Measurements from ENCODE around the gene KIAA0232. TPM values are rescaled to one million over a fixed set of nuclear protein-coding genes. Genes with fewer than 3 reads are reported as not detected.
"Not testable (repeated sequence)": the region's sequence is repeated elsewhere in the genome, so short reads cannot be mapped to it uniquely, and the experiment has no call there.

The KIAA0232 gene
- total and polyA plus RNA-seq, 2 donors: 10.5 to 12.8 TPM

- DNase-seq (ENCODE audit: low read depth in 6 of 9, low spot score in 9 of 9): no peak
- Histone ChIP-seq H3K36me3 (ENCODE audit: control insufficient read depth in 2 of 2, insufficient read depth in 2 of 2, low read length in 1 of 2) (peaks cover 10 to 11% of the 10 kb centered on the region in 2 donors), H3K4me3 (ENCODE audit: low read length in 2 of 2) (no peak overlapping the region), H3K27ac (ENCODE audit: low read depth in 1 of 2, low read length in 1 of 2) (no peak overlapping the region), H3K4me1 (ENCODE audit: control insufficient read depth in 2 of 2, insufficient read depth in 2 of 2, low read length in 2 of 2) (peaks cover 6 to 19% of the 10 kb centered on the region in 2 donors), H3K9me3 (ENCODE audit: control insufficient read depth in 2 of 2, insufficient read depth in 1 of 2, low read length in 1 of 2) (peaks cover 4 to 33% of the 10 kb centered on the region in 2 donors), H3K27me3 (ENCODE audit: control insufficient read depth in 2 of 2, insufficient read depth in 1 of 2, low read length in 1 of 2) (no peaks in the 10 kb centered on the region)
- 59% methylated on average over 21 of the region's 21 CpGs for WGBS
These were observed 105.3 kb downstream of the KIAA0232 start for GRCh38 chr4:6887591-6888371.

DNA sequence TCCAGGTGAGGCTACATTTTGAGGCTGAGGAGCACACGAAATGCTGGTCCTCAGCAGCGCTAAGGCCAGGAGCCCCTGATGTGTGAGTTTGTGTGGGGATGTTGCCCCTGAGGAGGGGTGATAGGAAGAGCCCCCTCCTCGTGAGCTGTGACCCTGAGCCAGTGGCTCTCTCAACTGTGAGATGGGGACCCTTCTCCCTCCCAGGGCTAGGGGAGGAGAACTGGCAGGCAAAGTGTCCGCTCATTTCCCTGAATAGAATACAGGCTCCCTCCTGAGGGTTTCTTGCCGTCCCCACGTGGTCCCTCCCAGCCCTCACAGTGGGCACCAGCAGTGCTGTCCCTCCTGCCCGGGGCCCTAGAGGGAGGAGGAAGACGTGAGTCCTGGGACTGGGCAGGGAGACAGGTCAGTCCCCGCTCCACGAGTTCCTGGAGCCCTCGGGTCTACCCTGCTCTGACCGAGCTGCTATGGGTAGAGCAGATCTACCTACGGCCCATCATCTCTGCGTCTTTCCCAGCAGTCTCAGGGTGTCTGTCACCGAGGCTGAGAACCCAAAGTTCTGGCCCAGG is 106.1 kb downstream of the KIAA0232 start:
- H3K36me3 ChIP-seq (ENCODE audit: control insufficient read depth in 2 of 2, insufficient read depth in 2 of 2, low read length in 1 of 2): peaks cover 5% of the 10 kb centered on the region in 2 donors
- no peak overlapping the region for H3K4me3 ChIP-seq (ENCODE audit: low read length in 2 of 2)
- 96% methylated on average over 15 of the region's 15 CpGs for whole genome bisulfite sequencing
- H3K27ac ChIP-seq (ENCODE audit: low read depth in 1 of 2, low read length in 1 of 2): no peak overlapping the region
- DNase-seq (ENCODE audit: low read depth in 6 of 9, low spot score in 9 of 9): no peak
- H3K27me3 ChIP-seq (ENCODE audit: control insufficient read depth in 2 of 2, insufficient read depth in 1 of 2, low read length in 1 of 2): no peaks in the 10 kb centered on the region
- peaks cover 6 to 21% of the 10 kb centered on the region in 2 donors for H3K4me1 ChIP-seq (ENCODE audit: control insufficient read depth in 2 of 2, insufficient read depth in 2 of 2, low read length in 2 of 2)
- H3K9me3 ChIP-seq (ENCODE audit: control insufficient read depth in 2 of 2, insufficient read depth in 1 of 2, low read length in 1 of 2): peaks cover 4 to 33% of the 10 kb centered on the region in 2 donors

DNA sequence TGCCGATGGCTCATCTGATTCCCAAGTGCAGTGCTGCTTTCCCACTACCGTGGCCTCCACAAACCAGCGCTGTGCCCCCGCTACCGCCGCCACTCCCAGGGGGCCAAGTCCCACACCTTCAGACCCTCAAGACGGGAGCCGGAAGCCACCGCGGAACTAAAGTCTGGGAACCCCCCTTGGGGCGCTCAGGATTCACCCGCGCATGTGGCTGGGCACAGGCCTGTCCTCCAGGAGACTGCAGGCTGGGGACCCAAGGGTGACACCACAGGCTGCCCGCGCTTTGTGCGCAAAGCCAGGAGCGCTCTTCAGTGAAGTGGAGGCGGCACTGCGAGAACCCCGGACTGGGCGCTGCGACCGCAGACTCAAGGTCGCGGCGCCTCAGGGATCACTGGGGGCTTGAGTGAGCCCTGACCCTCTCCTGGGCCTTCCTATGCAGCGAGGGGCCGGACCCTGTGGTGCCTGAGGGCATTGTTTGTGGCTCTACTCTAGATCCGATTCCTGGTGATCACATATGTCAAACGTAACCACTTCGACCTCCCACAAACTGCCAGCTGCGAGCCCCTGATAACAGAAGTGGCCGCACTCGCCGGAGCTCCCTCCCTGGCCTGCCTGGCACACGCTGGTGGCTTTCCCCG is 106.7 kb downstream of the KIAA0232 start:
- no peak for DNase-seq (ENCODE audit: low read depth in 6 of 9, low spot score in 9 of 9)
- Histone ChIP-seq H3K27me3 (ENCODE audit: control insufficient read depth in 2 of 2, insufficient read depth in 1 of 2, low read length in 1 of 2) (no peaks in the 10 kb centered on the region), H3K4me3 (ENCODE audit: low read length in 2 of 2) (no peak overlapping the region), H3K9me3 (ENCODE audit: control insufficient read depth in 2 of 2, insufficient read depth in 1 of 2, low read length in 1 of 2) (peaks cover 4 to 33% of the 10 kb centered on the region in 2 donors), H3K4me1 (ENCODE audit: control insufficient read depth in 2 of 2, insufficient read depth in 2 of 2, low read length in 2 of 2) (peaks cover 6 to 21% of the 10 kb centered on the region in 2 donors), H3K36me3 (ENCODE audit: control insufficient read depth in 2 of 2, insufficient read depth in 2 of 2, low read length in 1 of 2) (peaks cover 3 to 4% of the 10 kb centered on the region in 2 donors), H3K27ac (ENCODE audit: low read depth in 1 of 2, low read length in 1 of 2) (no peak overlapping the region)
- WGBS: 85% methylated on average over 37 of the region's 37 CpGs

DNA sequence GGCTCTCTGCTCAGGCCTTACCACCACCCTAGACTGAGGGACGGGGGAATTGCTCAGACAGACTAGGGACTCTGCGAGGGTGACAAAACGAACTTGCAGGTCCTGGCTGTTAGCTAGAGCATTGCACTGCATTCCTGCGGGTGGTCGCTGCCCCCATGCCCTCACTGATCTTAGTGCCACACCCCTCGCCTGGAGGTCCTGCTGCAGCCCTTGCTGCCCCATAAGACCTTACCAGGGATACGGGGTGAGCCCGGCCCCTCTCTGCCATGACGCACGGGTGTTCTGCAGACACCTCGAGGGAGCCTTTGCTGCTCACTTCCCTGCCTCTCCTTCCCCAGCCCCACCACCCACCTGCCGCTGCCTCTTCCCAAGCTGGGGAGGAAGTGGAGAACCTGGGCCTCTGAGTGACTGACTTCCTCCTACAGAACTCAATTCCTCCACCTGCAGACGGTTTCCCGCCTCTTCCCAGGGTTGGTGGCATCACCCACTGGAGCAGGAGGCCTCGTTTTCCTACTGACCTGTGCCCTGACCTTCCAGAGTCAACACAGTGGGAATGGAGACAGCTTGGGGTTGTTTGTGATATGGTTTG is 107.3 kb downstream of the KIAA0232 start:
- WGBS: 84% methylated on average over 15 of the region's 15 CpGs
- DNase-seq (ENCODE audit: low read depth in 6 of 9, low spot score in 9 of 9): no peak
- Histone ChIP-seq H3K4me1 (ENCODE audit: control insufficient read depth in 2 of 2, insufficient read depth in 2 of 2, low read length in 2 of 2) (peaks cover 6 to 21% of the 10 kb centered on the region in 2 donors), H3K27ac (ENCODE audit: low read depth in 1 of 2, low read length in 1 of 2) (no peak overlapping the region), H3K27me3 (ENCODE audit: control insufficient read depth in 2 of 2, insufficient read depth in 1 of 2, low read length in 1 of 2) (no peaks in the 10 kb centered on the region), H3K36me3 (ENCODE audit: control insufficient read depth in 2 of 2, insufficient read depth in 2 of 2, low read length in 1 of 2) (no peaks in the 10 kb centered on the region), H3K9me3 (ENCODE audit: control insufficient read depth in 2 of 2, insufficient read depth in 1 of 2, low read length in 1 of 2) (peaks cover 4 to 33% of the 10 kb centered on the region in 2 donors), H3K4me3 (ENCODE audit: low read length in 2 of 2) (no peak overlapping the region)

DNA sequence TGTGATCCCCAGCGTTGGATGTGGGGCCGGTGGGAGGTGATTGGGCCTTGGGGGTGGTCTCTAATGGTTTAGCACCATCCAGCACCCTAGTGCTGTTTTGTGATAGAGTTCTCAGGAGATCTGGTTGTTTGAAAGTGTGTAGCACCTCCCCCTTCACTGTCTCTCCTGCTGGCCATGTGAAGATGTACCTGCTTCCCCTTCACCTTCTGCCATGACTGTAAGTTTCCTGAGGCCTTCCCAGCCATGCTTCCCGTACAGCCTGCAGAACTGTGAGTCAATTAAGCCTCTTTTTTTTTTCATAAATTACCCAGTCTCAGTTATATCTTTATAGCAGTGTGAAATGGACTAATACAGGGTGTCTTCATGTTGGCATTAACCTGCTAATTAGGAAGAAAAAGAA is 107.8 kb downstream of the KIAA0232 start:
- Histone ChIP-seq H3K36me3 (ENCODE audit: control insufficient read depth in 2 of 2, insufficient read depth in 2 of 2, low read length in 1 of 2) (no peaks in the 10 kb centered on the region), H3K9me3 (ENCODE audit: control insufficient read depth in 2 of 2, insufficient read depth in 1 of 2, low read length in 1 of 2) (peaks cover 4 to 33% of the 10 kb centered on the region in 2 donors), H3K27ac (ENCODE audit: low read depth in 1 of 2, low read length in 1 of 2) (no peak overlapping the region), H3K4me1 (ENCODE audit: control insufficient read depth in 2 of 2, insufficient read depth in 2 of 2, low read length in 2 of 2) (peaks cover 6 to 21% of the 10 kb centered on the region in 2 donors), H3K4me3 (ENCODE audit: low read length in 2 of 2) (no peak overlapping the region), H3K27me3 (ENCODE audit: control insufficient read depth in 2 of 2, insufficient read depth in 1 of 2, low read length in 1 of 2) (no peaks in the 10 kb centered on the region)
- no peak for DNase-seq (ENCODE audit: low read depth in 6 of 9, low spot score in 9 of 9)
- 95% methylated on average over 3 of the region's 3 CpGs for WGBS

GRCh38 chr4:6890971-6891370 is 108.4 kb downstream of the KIAA0232 start:
- not testable (repeated sequence) for H3K27ac ChIP-seq (ENCODE audit: low read depth in 1 of 2, low read length in 1 of 2); DNase-seq (ENCODE audit: low read depth in 6 of 9, low spot score in 9 of 9); H3K36me3 ChIP-seq (ENCODE audit: control insufficient read depth in 2 of 2, insufficient read depth in 2 of 2, low read length in 1 of 2); H3K4me3 ChIP-seq (ENCODE audit: low read length in 2 of 2); H3K27me3 ChIP-seq (ENCODE audit: control insufficient read depth in 2 of 2, insufficient read depth in 1 of 2, low read length in 1 of 2)
- 95% methylated on average over 9 of the region's 9 CpGs for WGBS
- Histone ChIP-seq H3K4me1 (ENCODE audit: control insufficient read depth in 2 of 2, insufficient read depth in 2 of 2, low read length in 2 of 2) (peaks cover 6 to 19% of the 10 kb centered on the region in 2 donors), H3K9me3 (ENCODE audit: control insufficient read depth in 2 of 2, insufficient read depth in 1 of 2, low read length in 1 of 2) (peaks cover 4 to 33% of the 10 kb centered on the region in 2 donors)

- DNase-seq (ENCODE audit: low read depth in 6 of 9, low spot score in 9 of 9): no peak
- Histone ChIP-seq H3K36me3 (ENCODE audit: control insufficient read depth in 2 of 2, insufficient read depth in 2 of 2, low read length in 1 of 2) (no peaks in the 10 kb centered on the region), H3K4me3 (ENCODE audit: low read length in 2 of 2) (no peak overlapping the region), H3K4me1 (ENCODE audit: control insufficient read depth in 2 of 2, insufficient read depth in 2 of 2, low read length in 2 of 2) (peaks cover 6 to 16% of the 10 kb centered on the region in 2 donors), H3K27me3 (ENCODE audit: control insufficient read depth in 2 of 2, insufficient read depth in 1 of 2, low read length in 1 of 2) (no peaks in the 10 kb centered on the region), H3K9me3 (ENCODE audit: control insufficient read depth in 2 of 2, insufficient read depth in 1 of 2, low read length in 1 of 2) (peaks cover 4 to 33% of the 10 kb centered on the region in 2 donors), H3K27ac (ENCODE audit: low read depth in 1 of 2, low read length in 1 of 2) (peak overlapping the region in 1 of 2 donors; percentile 36)
- WGBS: 68% methylated on average over 10 of the region's 10 CpGs
These were observed 109.1 kb downstream of the KIAA0232 start for GRCh38 chr4:6891436-6892170.

- no peaks in the 10 kb centered on the region for H3K36me3 ChIP-seq (ENCODE audit: control insufficient read depth in 2 of 2, insufficient read depth in 2 of 2, low read length in 1 of 2)
- peaks cover 4 to 33% of the 10 kb centered on the region in 2 donors for H3K9me3 ChIP-seq (ENCODE audit: control insufficient read depth in 2 of 2, insufficient read depth in 1 of 2, low read length in 1 of 2)
- H3K4me1 ChIP-seq (ENCODE audit: control insufficient read depth in 2 of 2, insufficient read depth in 2 of 2, low read length in 2 of 2): peaks cover 6 to 16% of the 10 kb centered on the region in 2 donors
- H3K27ac ChIP-seq (ENCODE audit: low read depth in 1 of 2, low read length in 1 of 2): peak overlapping the region in 1 of 2 donors; percentile 36
- no peak overlapping the region for H3K4me3 ChIP-seq (ENCODE audit: low read length in 2 of 2)
- WGBS: 18% methylated on average over 20 of the region's 20 CpGs
- peak in 1 of 9 donors; percentile 55 for DNase-seq (ENCODE audit: low read depth in 6 of 9, low spot score in 9 of 9)
- H3K27me3 ChIP-seq (ENCODE audit: control insufficient read depth in 2 of 2, insufficient read depth in 1 of 2, low read length in 1 of 2): no peaks in the 10 kb centered on the region
These were observed 109.8 kb downstream of the KIAA0232 start for GRCh38 chr4:6892190-6892908.

All from thymus (tissue), 11 donors.